CD4-positive, alpha-beta T cell treated with Interleukin-4 for 1 hour (primary cell): ENCODE measurements around the gene KCNE3.

ENCODE experiments used
- DNase-seq, 2 donors: peaks; one replicate each; pipeline ENCODE4 v3.0.0-alpha.2; 2020 to 2022

KCNE3 gene

GRCh38 chr11:74466916-74467885, at the start of gene KCNE3:
TSS of gene KCNE3 (minus strand) at chr11:74467549. CDS start at chr11:74457563, 9,986 bp downstream.
- DNase-seq: no peak

GRCh38 chr11:74507582-74507981, 40.2 kb upstream of the KCNE3 start:
- no peak for DNase-seq

GRCh38 chr11:74506823-74507222, 39.5 kb upstream of the KCNE3 start:
- DNase-seq: no peak

GRCh38 chr11:74505911-74506310, 38.6 kb upstream of the KCNE3 start:
- no peak for DNase-seq

- DNase-seq: no peak
These were observed 36.8 kb upstream of the KCNE3 start for GRCh38 chr11:74504100-74504691.

- no peak for DNase-seq
These were observed 27.6 kb upstream of the KCNE3 start for GRCh38 chr11:74494916-74495315.

- no peak for DNase-seq
These were observed 26.7 kb upstream of the KCNE3 start for GRCh38 chr11:74493791-74494630.

- peak; percentile 97 to 98 for DNase-seq
These were observed 25.8 kb upstream of the KCNE3 start, which contains the start of gene LIPT2 for GRCh38 chr11:74492974-74493790. TSS of gene LIPT2 (minus strand) at chr11:74493724. CDS start at chr11:74493703, 21 bp downstream.

GRCh38 chr11:74492084-74492483, 24.7 kb upstream of the KCNE3 start:
- no peak for DNase-seq

GRCh38 chr11:74490941-74491340, 23.6 kb upstream of the KCNE3 start:
- no peak for DNase-seq

GRCh38 chr11:74487875-74488274, 20.5 kb upstream of the KCNE3 start:
- no peak for DNase-seq

- DNase-seq: no peak
These were observed 18.5 kb upstream of the KCNE3 start for GRCh38 chr11:74485868-74486267.

GRCh38 chr11:74480688-74481417, 13.5 kb upstream of the KCNE3 start:
- DNase-seq: no peak

GRCh38 chr11:74479732-74480123, 12.4 kb upstream of the KCNE3 start:
- DNase-seq: no peak

- DNase-seq: no peak
These were observed 11.8 kb upstream of the KCNE3 start for GRCh38 chr11:74478877-74479731.

GRCh38 chr11:74476536-74476935, 9.2 kb upstream of the KCNE3 start:
- no peak for DNase-seq

GRCh38 chr11:74474316-74474715, 7.0 kb upstream of the KCNE3 start:
- DNase-seq: no peak

- DNase-seq: no peak
These were observed 6.2 kb upstream of the KCNE3 start for GRCh38 chr11:74473382-74474173.

GRCh38 chr11:74471668-74472429, 4.5 kb upstream of the KCNE3 start:
- no peak for DNase-seq
